GM12878 (cell line): Measurements from ENCODE around the gene PDK1. TPM values are rescaled to one million over a fixed set of nuclear protein-coding genes. Genes with fewer than 3 reads are reported as not detected.
A peak's percentile ranks its signal among the peaks of the same experiment; 100 is the strongest.

Source experiments
- ATAC-seq: fragments of 200-7000 bp; cut with Tn5 transposase; 3 replicates; pipeline ENCODE4 v1.9.1; 2020; ENCODE audit warnings: mild to moderate bottlenecking, moderate library complexity
- BruUV-seq: library from RNA; stranded (reverse); fragments of 400-500 nt; replicated peaks from 2 replicates; lab custom pipeline; 2021; lab: Mats Ljungman, UMichigan
- CTCF ChIA-PET: fragments of 300-600 bp; sonication (Branson Sonifier 250); formaldehyde crosslinking; extraction: SDS; loops from one replicate; lab custom pipeline; 2021; ENCODE audit warnings: inconsistent platforms; lab: Yijun Ruan, JAX
- POLR2A ChIA-PET: fragments of 350-600 bp; formaldehyde crosslinking; extraction: SDS; loops from one replicate; lab custom pipeline; 2021; ENCODE audit warnings: inconsistent platforms; lab: Charles Lee
- RAD21 ChIA-PET: fragments of 300-600 bp; sonication (Branson Sonifier 250); formaldehyde crosslinking; loops from one replicate; lab custom pipeline; 2023; ENCODE audit warnings: antibody characterized with exemption; ENCODE audit not compliant: unreplicated experiment; lab: Charles Lee
- SMC1A ChIA-PET: fragments of 300-600 bp; sonication (Branson Sonifier 250); formaldehyde crosslinking; loops from one replicate; lab custom pipeline; 2023; ENCODE audit not compliant: unreplicated experiment, uncharacterized antibody; lab: Charles Lee
- DNase-seq: peaks from one replicate; pipeline ENCODE4 v3.0.0-alpha.2; 2011; ENCODE audit warnings: low read depth, low spot score
- FAIRE-seq: peaks from 3 replicates; lab custom pipeline; 2011; peaks lifted over from hg19 to GRCh38; lab: Jason Lieb, UNC
- H2AFZ ChIP-seq: 2 replicates; pipeline ENCODE4 v1.6.0; 2011; ENCODE audit warnings: low read depth, low read length, control low read depth; ENCODE audit not compliant: control insufficient read depth
- H3K27ac ChIP-seq: 2 replicates; pipeline ENCODE4 v1.5.1; 2011; ENCODE audit warnings: control low read depth; ENCODE audit not compliant: control insufficient read depth, insufficient read depth
- H3K27me3 ChIP-seq, 2 experiments: replicated peaks in 1 of 2; 2 replicates each; pipeline versions ENCODE4 v1.6.0 to v1.6.1; 2011; ENCODE audit warnings: low read length in 1 of 2; ENCODE audit not compliant: control insufficient read depth in 2 of 2, insufficient read depth in 2 of 2
- H3K36me3 ChIP-seq, 2 experiments: 2 replicates each; pipeline ENCODE4 v1.5.1; 2011; ENCODE audit warnings: low read length in 1 of 2; ENCODE audit not compliant: control insufficient read depth in 2 of 2, insufficient read depth in 2 of 2
- H3K4me1 ChIP-seq: 2 replicates; pipeline ENCODE4 v1.6.1; 2011; ENCODE audit warnings: mild to moderate bottlenecking, low read length, moderate library complexity, mixed read lengths; ENCODE audit not compliant: control insufficient read depth, insufficient read depth
- H3K4me2 ChIP-seq: 2 replicates; pipeline ENCODE4 v1.6.0; 2011; ENCODE audit warnings: control low read depth; ENCODE audit not compliant: control insufficient read depth, insufficient read depth
- H3K4me3 ChIP-seq: fragments of 200-600 bp; sonication (generic); 2 replicates; pipeline ENCODE4 v1.5.1; 2016
- H3K79me2 ChIP-seq: 2 replicates; pipeline ENCODE4 v1.6.0; 2011; ENCODE audit warnings: low read length; ENCODE audit not compliant: control insufficient read depth, insufficient read depth
- H3K9ac ChIP-seq: 2 replicates; pipeline ENCODE4 v1.8.0; 2011; ENCODE audit warnings: low read length, control low read depth, mixed read lengths; ENCODE audit not compliant: control insufficient read depth, insufficient read depth
- H3K9me3 ChIP-seq: replicated peaks from 3 replicates; pipeline ENCODE4 v1.5.1; 2011; ENCODE audit warnings: mild to moderate bottlenecking, low read length; ENCODE audit not compliant: control insufficient read depth, insufficient read depth
- H4K20me1 ChIP-seq: 2 replicates; pipeline ENCODE4 v1.6.0; 2011; ENCODE audit not compliant: control insufficient read depth, insufficient read depth
- MEF2B ChIP-seq: fragments of 450-650 bp; IDR thresholded peaks from 2 replicates; pipeline ENCODE4 v1.6.1; 2018; ENCODE audit warnings: mild to moderate bottlenecking, moderate library complexity; ENCODE audit not compliant: partially characterized antibody, poor library complexity, severe bottlenecking
- SMARCA5 ChIP-seq: fragments of 450-650 bp; IDR thresholded peaks from 2 replicates; pipeline ENCODE4 v1.6.1; 2017; ENCODE audit warnings: mild to moderate bottlenecking
- WGBS: methylation state at CpG from one replicate; pipeline ENCODE4 v1.1.6; 2016; ENCODE audit warnings: low lambda C conversion rate; ENCODE audit not compliant: insufficient replicate concordance, insufficient coverage; ENCODE audit errors: missing lambda C conversion rate; 5-methylcytosine and 5-hydroxymethylcytosine counted together
- in situ Hi-C: fragments of 300-500 bp; cut with MboI; formaldehyde crosslinking; loops from 9 replicates; pipeline ENCODE4 v1.14.3; 2018; ENCODE audit warnings: mixed read lengths
- intact Hi-C: fragments of 100-400 bp; cut with micrococcal nuclease; formaldehyde crosslinking; loops from one replicate; pipeline ENCODE4 v1.14.2; 2022; ENCODE audit not compliant: unreplicated experiment
- polyA plus RNA-seq, 11 experiments: library from polyadenylated mRNA; depleted of rRNA in 4 of 11; unstranded in 6 of 11; stranded (reverse) in 5 of 11; fragments of >200 nt; fragmentation: Nextera tagmentation in 4 of 11; fragmentation: Illumina TruSeq in 1 of 11; extraction: Ambion mirVana in 4 of 11; extraction: Trizol in 1 of 11; gene quantifications; 1 replicate in 1 of 11; 2 replicates in 10 of 11; pipeline versions ENCODE4 v1.2.1 to v1.2.3, GENCODE V29; 2011 to 2016; ENCODE audit warnings: inconsistent platforms in 2 of 11, missing spikeins in 2 of 11, low read depth in 1 of 11
- total RNA-seq, 4 experiments: library from RNA; depleted of rRNA in 3 of 4; stranded (reverse); fragments of >200 nt in 3 of 4; fragmentation: Illumina TruSeq in 1 of 4; extraction: Trizol in 1 of 4; gene quantifications; 2 replicates each; pipeline versions ENCODE4 v1.2.1 to v1.2.3, GENCODE V29; 2013 to 2021
- TF ChIP-seq, protein P1 (sequence below): fragments of 450-650 bp; IDR thresholded peaks from 2 replicates; pipeline ENCODE4 v1.6.1; 2016; ENCODE audit warnings: mild to moderate bottlenecking
- TF ChIP-seq, protein P2 (sequence below): fragments of 450-650 bp; formaldehyde crosslinking; IDR thresholded peaks from 2 replicates; pipeline ENCODE4 v1.5.0; 2022; ENCODE audit warnings: mild to moderate bottlenecking, missing genetic modification characterization

Gene PDK1
- total and polyA plus RNA-seq, 10 of the 15 experiments (the other 5 are each of a cell fraction or from before 2014, with no cell fraction given): 5.3 to 128 (median 17.1) TPM

DNA sequence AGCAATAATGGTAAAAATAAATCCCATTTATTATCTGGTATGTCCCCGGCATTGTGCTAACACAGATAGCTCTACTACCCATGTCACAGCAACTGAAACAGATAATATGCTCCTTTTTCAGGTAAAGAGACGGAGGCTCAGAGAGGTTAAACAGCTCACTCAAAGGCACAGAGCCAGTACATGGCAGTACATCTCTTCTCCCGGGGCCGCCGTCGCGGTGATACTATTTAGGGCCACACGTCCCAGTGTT lies 693 bp upstream of the PDK1 start:
- Histone ChIP-seq H3K9ac (peak overlapping the region; percentile 68), H4K20me1 (peaks cover 4% of the 10 kb centered on the region; the same call in 1 of the 2 replicates), H3K27me3 (no peaks in the 10 kb centered on the region), H3K9me3 (no peaks in the 10 kb centered on the region; the same call in 2 of the 3 replicates), H2AFZ (peak overlapping the region; percentile 93), H3K4me2 (peak overlapping the region; percentile 58), H3K4me3 (peak overlapping the region; percentile 80), H3K4me1 (peaks cover 6% of the 10 kb centered on the region)
- RAD21 ChIA-PET: no interaction called here
- ATAC-seq (peak; percentile 26), FAIRE-seq (no peak)
- CTCF ChIA-PET: interaction anchor here (0.8 kb wide), 2 partner anchors 9 to 29 kb away, joined by 3 read pairs; no protein-coding TSS in a partner anchor
- 1% methylated on average over 8 of the region's 8 CpGs for WGBS
- POLR2A ChIA-PET: interaction anchor here (0.9 kb wide), 1 partner anchor 19 kb away, joined by 3 read pairs; no protein-coding TSS in a partner anchor
- intact Hi-C loops: no loop called here
- peak; percentile 83 for TF ChIP-seq SMARCA5
- TF ChIP-seq, protein P1, sequence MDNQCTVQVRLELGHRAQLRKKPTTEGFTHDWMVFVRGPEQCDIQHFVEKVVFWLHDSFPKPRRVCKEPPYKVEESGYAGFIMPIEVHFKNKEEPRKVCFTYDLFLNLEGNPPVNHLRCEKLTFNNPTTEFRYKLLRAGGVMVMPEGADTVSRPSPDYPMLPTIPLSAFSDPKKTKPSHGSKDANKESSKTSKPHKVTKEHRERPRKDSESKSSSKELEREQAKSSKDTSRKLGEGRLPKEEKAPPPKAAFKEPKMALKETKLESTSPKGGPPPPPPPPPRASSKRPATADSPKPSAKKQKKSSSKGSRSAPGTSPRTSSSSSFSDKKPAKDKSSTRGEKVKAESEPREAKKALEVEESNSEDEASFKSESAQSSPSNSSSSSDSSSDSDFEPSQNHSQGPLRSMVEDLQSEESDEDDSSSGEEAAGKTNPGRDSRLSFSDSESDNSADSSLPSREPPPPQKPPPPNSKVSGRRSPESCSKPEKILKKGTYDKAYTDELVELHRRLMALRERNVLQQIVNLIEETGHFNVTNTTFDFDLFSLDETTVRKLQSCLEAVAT: no peak
- TF ChIP-seq MEF2B: peak; percentile 15
- TF ChIP-seq, protein P2, sequence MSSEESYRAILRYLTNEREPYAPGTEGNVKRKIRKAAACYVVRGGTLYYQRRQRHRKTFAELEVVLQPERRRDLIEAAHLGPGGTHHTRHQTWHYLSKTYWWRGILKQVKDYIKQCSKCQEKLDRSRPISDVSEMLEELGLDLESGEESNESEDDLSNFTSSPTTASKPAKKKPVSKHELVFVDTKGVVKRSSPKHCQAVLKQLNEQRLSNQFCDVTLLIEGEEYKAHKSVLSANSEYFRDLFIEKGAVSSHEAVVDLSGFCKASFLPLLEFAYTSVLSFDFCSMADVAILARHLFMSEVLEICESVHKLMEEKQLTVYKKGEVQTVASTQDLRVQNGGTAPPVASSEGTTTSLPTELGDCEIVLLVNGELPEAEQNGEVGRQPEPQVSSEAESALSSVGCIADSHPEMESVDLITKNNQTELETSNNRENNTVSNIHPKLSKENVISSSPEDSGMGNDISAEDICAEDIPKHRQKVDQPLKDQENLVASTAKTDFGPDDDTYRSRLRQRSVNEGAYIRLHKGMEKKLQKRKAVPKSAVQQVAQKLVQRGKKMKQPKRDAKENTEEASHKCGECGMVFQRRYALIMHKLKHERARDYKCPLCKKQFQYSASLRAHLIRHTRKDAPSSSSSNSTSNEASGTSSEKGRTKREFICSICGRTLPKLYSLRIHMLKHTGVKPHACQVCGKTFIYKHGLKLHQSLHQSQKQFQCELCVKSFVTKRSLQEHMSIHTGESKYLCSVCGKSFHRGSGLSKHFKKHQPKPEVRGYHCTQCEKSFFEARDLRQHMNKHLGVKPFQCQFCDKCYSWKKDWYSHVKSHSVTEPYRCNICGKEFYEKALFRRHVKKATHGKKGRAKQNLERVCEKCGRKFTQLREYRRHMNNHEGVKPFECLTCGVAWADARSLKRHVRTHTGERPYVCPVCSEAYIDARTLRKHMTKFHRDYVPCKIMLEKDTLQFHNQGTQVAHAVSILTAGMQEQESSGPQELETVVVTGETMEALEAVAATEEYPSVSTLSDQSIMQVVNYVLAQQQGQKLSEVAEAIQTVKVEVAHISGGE (CRISPR knock-in tag): no peak
- TF ChIP-seq, all 136 proteins: peak for 2
- no TSS peak for BruUV-seq
- H3K36me3 ChIP-seq: peaks cover 0 to 7% of the 10 kb centered on the region in 2 experiments; a peak in 2 of 4 replicates
- in situ Hi-C loops: loop anchor here (25.0 kb wide), 1 partner anchor 1618 kb away; the partner anchor contains the start of gene GORASP2
- peaks cover 59% of the 10 kb centered on the region for H3K79me2 ChIP-seq
- peak overlapping the region; percentile 54 for H3K27ac ChIP-seq
- SMC1A ChIA-PET: interaction anchor here (1.1 to 1.5 kb wide), 2 partner anchors 9 to 51 kb away, joined by 3 to 4 read pairs; no protein-coding TSS in a partner anchor
- no peak for DNase-seq
